ENCODE measurements around the gene NPY1R. TPM values are rescaled to one million over a fixed set of nuclear protein-coding genes. Genes with fewer than 3 reads are reported as not detected.

Gene NPY1R
- 4.3 TPM for total RNA-seq

DNA sequence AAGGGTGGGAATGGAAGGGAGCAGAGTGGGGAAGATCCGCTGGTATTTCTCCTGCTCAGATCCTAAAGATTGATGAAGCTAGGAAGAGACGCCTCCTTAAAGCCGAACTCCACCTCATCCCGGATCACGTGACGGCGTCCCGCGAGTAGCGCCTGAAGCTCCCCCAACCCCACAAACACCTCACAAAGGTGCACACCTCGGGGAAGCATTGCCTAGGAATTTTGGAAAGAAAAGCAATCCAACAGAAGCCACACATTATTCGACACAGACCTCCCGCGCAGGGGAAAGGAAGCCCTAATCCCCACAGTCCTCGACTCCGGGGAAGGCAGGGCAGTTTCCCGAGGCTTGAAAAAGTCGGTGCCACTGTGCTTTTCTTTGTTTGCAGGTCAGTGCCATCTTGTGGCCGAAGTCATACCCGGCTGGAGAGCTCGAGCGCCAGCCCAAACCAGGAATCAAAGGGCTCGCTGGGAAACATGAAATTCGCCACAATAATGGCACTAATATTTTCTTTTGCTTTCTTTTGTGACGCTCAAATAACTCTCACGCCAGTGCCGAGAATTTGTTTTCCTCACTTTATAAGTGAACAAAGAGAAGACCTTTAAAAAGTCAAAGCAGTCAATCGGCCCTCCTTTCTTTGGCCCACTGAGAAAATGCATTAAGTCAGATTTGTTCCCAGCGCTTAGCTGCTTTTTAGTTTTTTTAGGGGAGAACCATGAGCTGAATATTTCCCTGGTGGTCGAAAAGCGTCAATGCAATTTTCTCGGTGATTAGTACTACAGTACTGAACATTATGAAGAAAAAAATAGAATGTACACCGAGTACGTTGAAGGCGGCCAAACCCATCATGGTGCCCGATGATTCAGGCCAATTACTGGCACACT, at the start of gene NPY1R:
NPY1R (minus strand) TSS at position 71 of the 881 bp plus-strand sequence. CDS start 6,042 bp downstream, outside the sequence.
- intact Hi-C loops (cut with DNase I) = no loop called here
- peak; percentile 74 for DNase-seq (ENCODE audit: low spot score)
- ATAC-seq = peak; percentile 90

DNA sequence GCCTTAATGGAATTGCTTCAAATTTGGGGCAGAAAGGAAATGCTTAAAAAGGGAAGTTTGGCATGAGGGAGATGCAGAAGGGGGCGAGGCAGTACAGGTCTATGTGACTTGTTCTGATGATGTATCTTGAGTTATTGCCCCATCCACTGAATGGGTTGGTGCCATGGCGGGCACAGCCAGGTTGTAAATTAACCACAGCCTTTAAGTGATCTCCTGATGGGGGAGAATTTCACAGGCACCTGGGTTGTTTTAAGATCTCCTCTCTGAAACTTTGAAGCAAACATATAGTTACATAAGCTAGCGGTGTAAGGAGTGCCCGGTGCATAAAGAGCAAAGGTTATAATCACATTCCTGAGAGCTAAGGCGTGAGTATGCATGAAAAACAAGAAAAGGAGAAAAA, 48.3 kb upstream of the NPY1R start:
- ATAC-seq (no peak), DNase-seq (ENCODE audit: low spot score) (no peak)
- intact Hi-C loops (cut with DNase I) = no loop called here

DNA sequence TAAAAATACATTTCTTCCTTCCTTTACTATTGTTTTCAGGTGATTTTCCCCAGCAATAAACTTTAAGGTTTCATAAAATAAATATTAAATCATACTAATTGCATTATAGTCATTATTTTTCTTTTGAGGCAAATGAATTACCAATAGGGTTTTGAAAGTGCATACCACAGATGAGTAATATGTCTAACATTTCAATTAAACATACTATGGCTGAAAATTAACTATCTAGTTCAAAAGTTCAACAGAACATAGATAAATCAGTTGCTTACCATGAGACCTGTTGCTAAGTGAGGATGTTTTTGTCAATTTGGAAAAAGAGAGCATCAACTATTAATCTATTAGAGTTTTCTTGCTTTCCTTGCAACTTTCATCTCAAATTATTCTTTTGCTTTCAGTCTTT, 46.3 kb upstream of the NPY1R start:
- intact Hi-C loops (cut with DNase I) = no loop called here
- no peak for DNase-seq (ENCODE audit: low spot score)
- ATAC-seq = no peak

DNA sequence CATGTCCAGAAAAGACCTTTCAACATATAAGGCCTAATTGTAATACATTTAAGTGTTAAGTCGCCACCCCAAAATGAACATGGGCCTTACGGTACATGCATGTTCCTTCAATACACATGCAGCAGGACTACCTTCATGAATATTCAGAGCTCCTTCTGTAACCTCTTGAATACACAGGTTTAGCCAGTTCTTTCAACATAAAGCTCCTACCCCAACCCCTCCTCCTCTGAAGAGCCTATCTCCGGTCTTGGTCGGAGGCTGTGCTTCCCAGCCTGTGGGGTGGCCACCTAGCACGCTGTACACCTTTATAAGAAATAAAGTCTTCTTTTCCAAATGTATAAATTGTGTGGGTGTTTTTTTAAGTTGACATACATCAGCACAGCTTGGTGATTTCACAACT, 39.6 kb upstream of the NPY1R start:
- no peak for ATAC-seq
- DNase-seq (ENCODE audit: low spot score) = no peak
- intact Hi-C loops (cut with DNase I) = no loop called here

DNA sequence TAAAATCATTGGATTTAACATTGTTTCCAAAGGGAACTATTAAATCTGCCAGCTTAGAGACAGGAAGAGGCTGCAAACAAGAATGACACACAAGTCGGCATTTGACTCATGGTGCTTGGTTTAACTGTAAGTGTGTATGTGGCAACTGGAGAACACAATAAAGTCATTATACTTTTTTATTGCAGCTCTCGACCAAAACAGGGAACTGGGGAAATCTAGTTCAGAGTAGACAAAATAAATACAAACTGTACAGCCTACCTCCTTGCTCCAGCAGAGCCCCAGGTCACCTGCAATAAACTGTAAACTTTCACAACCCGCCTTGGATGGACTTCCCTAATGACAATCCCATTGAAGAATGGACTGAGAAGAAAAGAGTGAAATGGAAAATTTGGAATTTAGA, 35.3 kb upstream of the NPY1R start:
- intact Hi-C loops (cut with DNase I) = no loop called here
- ATAC-seq (no peak), DNase-seq (ENCODE audit: low spot score) (no peak)

DNA sequence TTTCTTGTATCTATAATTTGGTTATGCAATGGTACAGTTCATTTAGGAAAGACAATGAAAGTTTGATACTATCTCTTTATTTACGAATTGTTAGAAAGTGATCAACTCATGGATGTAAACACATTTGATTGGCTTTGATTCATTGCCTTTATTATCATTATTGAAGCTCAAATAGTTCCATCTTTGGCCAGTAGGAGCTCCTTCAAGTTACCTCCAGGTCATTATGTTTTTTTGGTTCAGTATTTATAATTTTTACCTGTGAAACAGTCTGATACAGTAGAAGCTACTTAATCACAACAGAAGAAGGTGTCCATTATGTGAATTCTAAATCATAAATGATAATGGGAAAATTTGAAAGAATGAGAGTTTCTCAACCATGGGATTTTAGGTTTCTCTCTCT, 23.7 kb upstream of the NPY1R start:
- ATAC-seq (no peak), DNase-seq (ENCODE audit: low spot score) (no peak)
- intact Hi-C loops (cut with DNase I) = no loop called here

DNA sequence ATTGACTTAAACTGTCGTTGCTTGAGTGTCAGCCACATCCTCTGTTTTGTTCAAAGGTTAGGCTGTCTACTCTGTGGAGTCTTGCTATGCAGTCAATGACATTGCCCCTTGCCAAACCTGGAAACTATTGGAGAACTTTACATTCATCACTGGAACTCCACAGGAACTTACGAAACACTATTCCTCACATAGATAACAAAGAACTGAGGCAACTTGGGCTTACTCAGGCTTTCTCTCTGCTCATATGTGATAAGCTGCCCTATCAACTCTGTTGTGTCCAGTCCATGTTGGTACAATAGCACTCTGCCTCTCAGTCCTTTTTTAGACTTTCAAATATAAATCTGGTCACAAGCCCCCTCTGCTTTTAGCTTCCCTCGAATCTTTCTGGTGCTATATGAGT, 20.7 kb upstream of the NPY1R start:
- intact Hi-C loops (cut with DNase I) = no loop called here
- ATAC-seq = no peak
- no peak for DNase-seq (ENCODE audit: low spot score)

DNA sequence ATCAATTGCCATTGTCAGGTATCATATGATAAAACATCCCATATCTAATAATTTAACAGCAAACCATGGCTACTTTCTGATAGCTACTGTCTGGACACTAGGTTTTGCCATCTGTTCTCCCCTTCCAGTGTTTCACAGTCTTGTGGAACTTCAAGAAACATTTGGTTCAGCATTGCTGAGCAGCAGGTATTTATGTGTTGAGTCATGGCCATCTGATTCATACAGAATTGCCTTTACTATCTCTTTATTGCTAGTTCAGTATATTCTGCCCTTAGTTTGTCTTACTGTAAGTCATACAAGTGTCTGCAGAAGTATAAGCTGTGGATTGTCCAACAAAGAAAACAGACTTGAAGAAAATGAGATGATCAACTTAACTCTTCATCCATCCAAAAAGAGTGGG, 18.3 kb upstream of the NPY1R start:
- intact Hi-C loops (cut with DNase I) = no loop called here
- ATAC-seq = no peak
- DNase-seq (ENCODE audit: low spot score) = no peak

DNA sequence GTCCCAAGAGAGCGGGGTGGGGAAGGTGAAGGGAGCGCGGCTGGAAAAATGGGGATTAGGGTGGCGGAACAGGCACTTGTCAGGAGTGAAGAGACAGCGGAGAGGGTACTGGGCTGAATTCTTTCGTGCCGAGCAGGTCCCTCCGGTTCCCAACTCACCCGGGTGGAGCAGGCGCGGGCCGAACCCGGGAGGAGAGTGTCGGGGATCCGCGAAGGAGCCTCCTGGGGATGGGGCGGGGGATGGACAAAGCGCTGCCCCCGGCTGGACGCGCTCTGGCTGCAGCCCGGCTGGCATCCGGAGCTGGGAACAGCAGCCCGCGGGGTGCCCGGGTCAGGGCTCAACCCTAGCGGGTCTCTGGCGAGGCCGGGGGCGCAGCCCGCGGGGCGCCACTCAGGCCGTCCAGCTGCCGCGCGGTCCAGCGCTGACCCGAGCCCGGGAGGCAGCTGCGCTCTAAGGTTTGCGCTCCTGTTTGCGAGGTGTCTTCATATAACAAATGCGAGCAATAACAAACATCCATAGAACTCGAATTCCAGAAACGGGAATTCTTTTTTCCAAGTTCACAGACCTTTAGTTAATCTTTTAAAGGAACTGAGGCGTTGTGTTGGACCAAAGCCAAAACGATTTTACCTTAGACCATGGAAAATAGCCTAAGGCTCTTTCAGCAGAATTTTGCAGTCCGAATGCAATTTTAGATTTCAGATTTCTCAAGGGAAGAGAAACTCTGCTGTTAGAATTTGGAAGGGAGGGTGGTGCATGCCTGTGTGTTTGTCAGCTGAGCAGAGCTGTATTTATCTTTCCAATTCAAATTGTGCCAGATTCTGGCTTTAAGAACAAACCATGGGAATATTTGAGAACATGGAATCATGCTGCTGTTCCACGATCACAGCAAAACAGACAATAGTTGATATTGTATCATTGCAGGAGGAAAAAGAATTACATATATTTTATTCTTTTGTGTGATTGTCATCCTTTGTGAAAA, 12.0 kb upstream of the NPY1R start:
- intact Hi-C loops (cut with DNase I) = no loop called here
- DNase-seq (ENCODE audit: low spot score) = no peak
- peak; percentile 46 for ATAC-seq

DNA sequence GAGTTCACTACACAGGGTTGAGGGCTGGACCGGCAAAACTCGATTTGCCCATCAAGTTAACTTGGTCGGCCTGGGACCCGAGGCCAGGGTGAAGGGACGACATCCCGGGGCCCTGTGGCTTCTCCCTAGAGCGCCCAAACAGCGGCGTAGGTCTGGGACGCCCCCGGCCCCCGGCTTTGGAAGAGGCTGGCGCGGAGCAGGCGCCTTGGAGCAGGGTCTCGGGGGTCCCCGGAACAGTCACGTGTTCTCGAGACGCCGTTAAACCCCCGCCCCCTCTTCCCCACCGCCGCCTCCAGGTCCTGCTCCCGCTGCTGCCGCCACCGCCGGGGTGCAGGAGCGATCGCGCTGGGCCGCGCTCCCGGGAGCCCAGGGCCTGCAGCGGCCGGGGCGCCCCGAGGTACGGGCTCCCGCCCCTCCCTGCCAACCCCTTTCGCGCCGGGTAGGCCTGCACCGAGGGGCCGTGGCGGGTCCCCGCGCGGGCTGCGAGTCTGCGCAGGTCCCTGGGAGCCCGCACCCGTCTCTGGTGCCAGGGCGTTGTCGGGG, 11.3 kb upstream of the NPY1R start, which contains the start of gene NPY5R:
NPY5R (plus strand) TSS at position 289 of the 543 bp plus-strand sequence. CDS start 6,382 bp downstream, outside the sequence.
- DNase-seq (ENCODE audit: low spot score) = no peak
- intact Hi-C loops (cut with DNase I) = no loop called here
- ATAC-seq = peak; percentile 41

DNA sequence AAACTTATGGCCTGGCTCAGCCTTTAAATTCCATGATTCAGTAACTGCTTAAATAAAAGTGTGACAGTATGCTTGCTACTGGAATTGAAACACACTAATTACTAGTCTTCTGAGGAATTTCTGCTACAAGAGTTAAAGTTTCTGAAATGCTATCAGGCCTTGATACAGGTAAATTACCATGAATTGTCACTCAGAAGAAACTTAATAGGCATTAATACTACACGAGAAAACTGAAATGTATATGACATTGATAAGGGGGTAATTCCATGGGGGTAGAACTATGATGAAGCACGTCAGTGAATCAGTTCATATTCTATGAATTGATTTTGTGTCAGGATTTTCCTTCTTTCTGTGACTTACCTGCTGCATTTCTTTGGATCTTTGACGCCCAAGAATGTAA, 3.0 kb upstream of the NPY1R start:
- no peak for DNase-seq (ENCODE audit: low spot score)
- intact Hi-C loops (cut with DNase I) = no loop called here
- no peak for ATAC-seq

DNA sequence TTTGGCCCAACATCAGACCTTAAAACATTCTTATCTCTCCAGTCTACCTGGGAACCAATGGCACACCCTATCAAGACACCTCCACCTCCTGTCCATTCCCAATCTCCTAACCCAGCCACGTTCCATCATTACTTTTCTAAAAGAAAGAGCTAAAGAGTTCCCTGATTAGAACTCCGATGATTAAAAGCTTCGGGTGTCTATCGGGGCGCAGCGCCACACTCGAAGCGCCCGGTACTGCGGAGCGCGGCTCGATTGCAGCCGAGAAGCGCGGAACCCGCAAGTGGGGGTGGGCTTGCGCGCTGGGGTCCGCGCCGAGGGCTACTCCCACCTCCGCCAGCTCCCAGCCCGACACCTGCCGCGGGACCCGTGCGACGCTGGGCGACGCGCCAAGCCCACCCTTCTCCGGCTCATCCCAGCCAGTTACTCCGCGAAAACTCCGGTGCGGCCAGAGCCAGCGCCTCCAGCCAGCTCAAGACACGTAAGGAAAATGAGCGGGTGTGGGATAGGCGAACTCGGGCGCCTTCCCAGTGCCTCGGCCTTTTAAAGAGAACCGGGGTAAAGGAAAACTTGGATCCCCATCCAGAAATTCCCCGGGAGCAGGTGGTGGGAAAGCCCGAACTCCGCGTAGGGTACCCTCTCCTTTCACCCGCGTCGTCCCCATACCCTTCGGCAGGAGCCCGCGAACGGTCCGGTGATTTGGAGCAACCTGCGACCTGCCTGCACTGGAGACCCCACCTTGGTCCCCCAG, 593 bp downstream of the NPY1R start:
- DNase-seq (ENCODE audit: low spot score) = no peak
- ATAC-seq = peak; percentile 62
- intact Hi-C loops (cut with DNase I) = no loop called here

DNA sequence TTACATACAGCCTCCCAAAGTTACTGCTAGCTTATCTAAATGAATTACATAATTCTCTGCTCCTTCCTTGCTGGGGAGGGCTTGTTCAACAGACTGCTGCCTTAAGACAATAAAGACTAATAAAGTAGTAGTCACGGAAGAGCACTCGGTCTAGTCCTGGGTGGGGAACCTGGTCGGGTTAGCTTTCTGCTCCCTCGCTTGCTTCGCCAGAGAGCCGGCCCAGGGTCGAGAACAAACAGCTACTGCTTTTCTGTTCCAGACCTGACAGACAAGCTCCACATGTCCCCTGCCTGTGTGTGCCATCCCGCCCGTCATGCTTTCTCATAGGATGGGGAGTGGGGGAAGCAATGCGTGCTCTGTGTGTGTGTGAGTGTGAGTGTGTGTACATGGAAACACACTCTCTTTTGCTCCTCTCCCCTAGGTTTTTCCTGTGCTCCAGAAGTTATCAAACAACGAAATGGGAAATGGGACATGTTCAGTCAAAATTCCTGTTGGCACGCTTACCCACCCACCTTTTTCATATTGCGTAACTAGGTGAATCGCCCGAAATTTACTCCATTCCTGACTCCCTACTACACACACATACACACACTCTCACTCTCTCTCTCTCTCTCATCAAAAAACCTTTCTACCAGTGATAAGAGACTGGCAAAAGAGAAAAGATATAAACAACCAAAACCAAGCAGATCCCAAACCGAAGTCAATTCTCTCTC, 1.3 kb downstream of the NPY1R start:
- intact Hi-C loops (cut with DNase I) = no loop called here
- DNase-seq (ENCODE audit: low spot score) = no peak

DNA sequence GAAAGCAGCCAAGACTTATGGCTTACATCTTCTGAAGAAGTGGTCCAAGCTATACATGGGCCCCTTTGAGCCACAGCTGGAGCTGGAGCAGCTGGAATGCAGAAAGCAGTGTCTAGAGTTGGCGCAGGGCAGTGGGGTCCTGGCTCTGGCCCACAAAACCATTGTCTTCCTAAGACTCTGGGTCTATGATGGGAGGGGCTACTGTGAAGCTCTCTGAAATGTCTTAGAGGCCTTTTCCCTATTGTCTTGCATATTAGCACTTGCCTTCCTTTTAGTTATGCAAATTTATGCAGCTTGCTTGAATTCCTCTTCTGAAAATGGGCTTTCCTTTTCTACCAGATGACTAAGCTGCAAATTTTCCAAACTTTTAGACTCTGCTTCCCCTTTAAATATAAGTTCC, 15.3 kb downstream of the NPY1R start:
- DNase-seq (ENCODE audit: low spot score) (no peak), ATAC-seq (no peak)
- intact Hi-C loops (cut with DNase I) = no loop called here

More for the DNA sequence above, 1.3 kb downstream of the NPY1R start:
- no peak for ATAC-seq

DNA sequence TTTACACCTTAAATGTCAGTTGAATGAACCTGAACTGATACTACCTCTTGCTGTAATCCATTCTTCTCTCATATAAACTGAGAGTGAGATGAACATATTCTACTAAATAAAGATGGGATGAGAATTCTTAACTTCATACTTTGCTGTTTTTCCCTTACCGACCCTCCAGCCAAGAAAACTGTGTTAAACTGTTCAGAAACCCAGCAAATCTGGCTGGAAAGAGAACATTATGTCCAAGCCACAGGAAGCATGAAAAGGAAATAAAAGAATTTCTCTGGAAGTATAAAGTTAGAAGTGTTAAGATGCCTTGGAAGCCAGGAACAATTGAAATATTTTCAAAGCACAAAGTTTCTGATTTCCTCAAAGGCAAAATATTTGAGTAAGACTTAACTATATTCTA, 22.9 kb downstream of the NPY1R start:
- no peak for DNase-seq (ENCODE audit: low spot score)
- intact Hi-C loops (cut with DNase I) = no loop called here
- no peak for ATAC-seq

DNA sequence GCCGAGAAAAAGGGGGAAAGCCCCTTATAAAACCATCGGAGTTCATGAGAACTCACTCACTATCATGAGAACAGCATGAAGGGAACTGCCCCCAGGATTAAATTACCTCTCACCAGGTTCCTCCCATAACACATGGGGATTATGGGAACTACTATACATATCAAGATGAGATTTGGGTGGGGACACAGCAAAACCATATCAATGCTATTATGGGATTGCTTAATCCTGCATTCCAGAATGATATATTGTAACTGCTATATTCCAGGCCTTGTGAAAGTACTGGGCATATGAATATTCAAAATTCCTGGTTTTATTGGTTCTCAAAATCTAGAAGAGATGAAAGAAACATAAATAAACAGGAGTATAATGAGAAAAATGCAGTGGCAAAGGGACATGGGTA, 29.3 kb downstream of the NPY1R start:
- ATAC-seq = no peak
- no peak for DNase-seq (ENCODE audit: low spot score)
- intact Hi-C loops (cut with DNase I) = no loop called here

DNA sequence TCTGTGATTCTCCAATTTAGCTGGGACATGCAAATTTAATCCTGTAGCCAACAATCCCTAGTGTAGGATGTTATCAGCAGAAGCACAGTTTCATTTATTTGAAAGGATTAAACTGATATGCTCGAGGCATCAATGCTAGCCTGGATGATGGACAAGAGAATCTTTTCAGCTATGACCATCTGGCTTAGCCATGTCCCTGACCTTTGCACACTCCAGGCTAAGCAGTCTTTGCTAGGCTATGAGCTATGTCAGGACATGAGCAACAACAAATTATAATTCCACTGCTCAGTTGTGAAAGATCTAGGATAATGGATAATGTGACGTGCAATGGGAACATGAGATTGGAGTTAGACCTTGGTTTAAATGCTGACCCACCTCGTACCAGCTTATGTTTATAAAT, 32.0 kb downstream of the NPY1R start:
- intact Hi-C loops (cut with DNase I) = no loop called here
- DNase-seq (ENCODE audit: low spot score) (no peak), ATAC-seq (no peak)

DNA sequence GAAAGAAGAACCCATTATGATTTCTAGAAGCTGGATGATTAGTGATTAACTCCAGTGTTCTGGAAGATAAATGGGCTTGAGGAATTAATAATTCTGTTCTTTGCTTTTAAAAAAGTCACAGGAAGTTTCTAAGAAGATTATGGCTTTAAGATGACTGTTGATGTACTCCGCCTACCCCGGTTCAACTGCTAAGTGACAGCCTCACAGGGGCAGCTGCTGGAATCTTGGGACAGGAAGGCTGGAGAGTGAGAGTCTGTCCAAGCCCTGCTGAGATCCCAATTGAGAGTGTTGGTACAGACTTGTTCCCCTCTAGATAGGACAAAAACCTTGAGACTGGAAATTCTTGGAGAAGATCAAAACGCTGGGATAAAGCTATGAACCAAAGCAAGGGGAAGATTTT, 37.3 kb downstream of the NPY1R start:
- ATAC-seq (no peak), DNase-seq (ENCODE audit: low spot score) (no peak)
- intact Hi-C loops (cut with DNase I) = no loop called here

Measured in sciatic nerve (tissue), 2 donors.